Measurements from ENCODE around the gene CKM.

DNA sequence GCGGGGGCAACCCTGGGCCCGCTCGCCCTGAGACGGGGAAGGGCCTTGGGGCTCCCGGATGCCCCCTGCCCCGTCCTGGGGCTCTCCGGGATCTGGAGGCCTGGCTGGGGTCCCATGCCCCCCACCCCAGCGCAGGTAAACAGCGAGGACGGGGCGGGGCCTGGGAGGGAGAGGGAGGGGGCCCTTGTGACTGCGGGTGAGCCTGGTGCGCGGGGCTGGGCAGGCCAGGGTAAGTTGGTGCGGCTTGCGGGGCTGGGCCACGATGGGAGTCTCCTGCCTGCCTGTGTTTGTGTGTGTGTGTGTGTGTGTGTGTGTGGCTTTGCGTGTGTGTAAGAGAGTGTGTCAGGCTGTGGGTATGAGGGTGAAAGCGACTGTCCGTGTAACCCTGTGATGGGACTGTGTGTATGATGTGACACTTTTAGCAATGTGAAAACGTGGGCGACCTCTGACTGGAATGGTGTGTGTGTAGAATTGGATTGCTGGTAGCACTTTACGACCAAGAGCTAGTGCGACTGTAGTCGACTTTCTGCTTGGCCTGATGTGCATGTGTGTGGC lies 18.3 kb upstream of the CKM start:
- TF ChIP-seq, protein P1, sequence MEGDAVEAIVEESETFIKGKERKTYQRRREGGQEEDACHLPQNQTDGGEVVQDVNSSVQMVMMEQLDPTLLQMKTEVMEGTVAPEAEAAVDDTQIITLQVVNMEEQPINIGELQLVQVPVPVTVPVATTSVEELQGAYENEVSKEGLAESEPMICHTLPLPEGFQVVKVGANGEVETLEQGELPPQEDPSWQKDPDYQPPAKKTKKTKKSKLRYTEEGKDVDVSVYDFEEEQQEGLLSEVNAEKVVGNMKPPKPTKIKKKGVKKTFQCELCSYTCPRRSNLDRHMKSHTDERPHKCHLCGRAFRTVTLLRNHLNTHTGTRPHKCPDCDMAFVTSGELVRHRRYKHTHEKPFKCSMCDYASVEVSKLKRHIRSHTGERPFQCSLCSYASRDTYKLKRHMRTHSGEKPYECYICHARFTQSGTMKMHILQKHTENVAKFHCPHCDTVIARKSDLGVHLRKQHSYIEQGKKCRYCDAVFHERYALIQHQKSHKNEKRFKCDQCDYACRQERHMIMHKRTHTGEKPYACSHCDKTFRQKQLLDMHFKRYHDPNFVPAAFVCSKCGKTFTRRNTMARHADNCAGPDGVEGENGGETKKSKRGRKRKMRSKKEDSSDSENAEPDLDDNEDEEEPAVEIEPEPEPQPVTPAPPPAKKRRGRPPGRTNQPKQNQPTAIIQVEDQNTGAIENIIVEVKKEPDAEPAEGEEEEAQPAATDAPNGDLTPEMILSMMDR (conservative IDR thresholded peaks at IDR 0.05; ENCODE audit: low read depth, low read length) = no peak
- TF ChIP-seq SMC3 (IDR thresholded peaks at IDR 0.05; ENCODE audit: low read depth, low read length) (no peak), POLR2A (IDR thresholded peaks at IDR 0.05; ENCODE audit: low read depth, low read length) (no peak), FOS (IDR thresholded peaks at IDR 0.05; ENCODE audit: low read depth, low read length) (no peak), MAZ (IDR thresholded peaks at IDR 0.05; ENCODE audit: borderline replicate concordance, low read depth, low read length) (no peak), CHD1 (IDR thresholded peaks at IDR 0.05; ENCODE audit: low read depth, low read length) (no peak), BHLHE40 (IDR thresholded peaks at IDR 0.05; ENCODE audit: low read depth, low read length) (no peak), RCOR1 (IDR thresholded peaks at IDR 0.05; ENCODE audit: insufficient replicate concordance, low read length) (no peak)
- TF ChIP-seq, protein P2, sequence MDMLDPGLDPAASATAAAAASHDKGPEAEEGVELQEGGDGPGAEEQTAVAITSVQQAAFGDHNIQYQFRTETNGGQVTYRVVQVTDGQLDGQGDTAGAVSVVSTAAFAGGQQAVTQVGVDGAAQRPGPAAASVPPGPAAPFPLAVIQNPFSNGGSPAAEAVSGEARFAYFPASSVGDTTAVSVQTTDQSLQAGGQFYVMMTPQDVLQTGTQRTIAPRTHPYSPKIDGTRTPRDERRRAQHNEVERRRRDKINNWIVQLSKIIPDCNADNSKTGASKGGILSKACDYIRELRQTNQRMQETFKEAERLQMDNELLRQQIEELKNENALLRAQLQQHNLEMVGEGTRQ (IDR thresholded peaks at IDR 0.05; ENCODE audit: low read depth, low read length) = no peak
- TF ChIP-seq, protein P3, sequence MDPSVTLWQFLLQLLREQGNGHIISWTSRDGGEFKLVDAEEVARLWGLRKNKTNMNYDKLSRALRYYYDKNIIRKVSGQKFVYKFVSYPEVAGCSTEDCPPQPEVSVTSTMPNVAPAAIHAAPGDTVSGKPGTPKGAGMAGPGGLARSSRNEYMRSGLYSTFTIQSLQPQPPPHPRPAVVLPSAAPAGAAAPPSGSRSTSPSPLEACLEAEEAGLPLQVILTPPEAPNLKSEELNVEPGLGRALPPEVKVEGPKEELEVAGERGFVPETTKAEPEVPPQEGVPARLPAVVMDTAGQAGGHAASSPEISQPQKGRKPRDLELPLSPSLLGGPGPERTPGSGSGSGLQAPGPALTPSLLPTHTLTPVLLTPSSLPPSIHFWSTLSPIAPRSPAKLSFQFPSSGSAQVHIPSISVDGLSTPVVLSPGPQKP (IDR thresholded peaks at IDR 0.05; ENCODE audit: borderline replicate concordance, low read depth, low read length) = no peak

Data from IMR-90 (cell line).